Kidney epithelial cell (primary cell): Measurements from ENCODE around the gene STPG3. TPM values are rescaled to one million over a fixed set of nuclear protein-coding genes. Genes with fewer than 3 reads are reported as not detected.

ENCODE experiments used
- DNase-seq: peaks from one replicate; pipeline ENCODE4 v3.0.0-alpha.2; 2010; ENCODE audit warnings: low read depth
- H3K27me3 ChIP-seq: 2 replicates; pipeline ENCODE4 v1.6.0; 2011; ENCODE audit warnings: low read length; ENCODE audit not compliant: control insufficient read depth, insufficient read depth
- H3K36me3 ChIP-seq: 2 replicates; pipeline ENCODE4 v1.5.1; 2011; ENCODE audit warnings: low read length; ENCODE audit not compliant: control insufficient read depth, insufficient read depth
- H3K4me3 ChIP-seq: 2 replicates; pipeline ENCODE4 v1.5.1; 2011; ENCODE audit warnings: low read depth, mild to moderate bottlenecking, control low read depth, low read length
- CTCF ChIP-seq: IDR thresholded peaks from 2 replicates; pipeline ENCODE4 v1.5.1; 2011; ENCODE audit warnings: mild to moderate bottlenecking, moderate library complexity, low read length, control low read depth, inconsistent platforms; ENCODE audit not compliant: insufficient read depth, poor library complexity, severe bottlenecking
- total RNA-seq: library from RNA; depleted of rRNA; stranded (reverse); fragments of >200 nt; gene quantifications from 2 replicates; pipeline ENCODE4 v1.2.3, GENCODE V29; 2015

STPG3 gene
- total RNA-seq, 1 donor from 2014 or later, result not detected

- Histone ChIP-seq H3K27me3 (peaks cover 45% of the 10 kb centered on the region), H3K36me3 (no peaks in the 10 kb centered on the region), H3K4me3 (no peak overlapping the region)
- DNase-seq, result no peak
- no peak for TF ChIP-seq CTCF
Measured at GRCh38 chr9:137295849-137296669, 45.0 kb downstream of the STPG3 start.

GRCh38 chr9:137296670-137297664, 45.9 kb downstream of the STPG3 start:
- no peaks in the 10 kb centered on the region for H3K36me3 ChIP-seq
- no peak for DNase-seq
- peaks cover 49% of the 10 kb centered on the region for H3K27me3 ChIP-seq
- no peak overlapping the region for H3K4me3 ChIP-seq
- no peak for TF ChIP-seq CTCF

GRCh38 chr9:137297966-137298365, 46.9 kb downstream of the STPG3 start:
- no peaks in the 10 kb centered on the region for H3K36me3 ChIP-seq
- peaks cover 47% of the 10 kb centered on the region for H3K27me3 ChIP-seq
- no peak for TF ChIP-seq CTCF
- no peak for DNase-seq
- no peak overlapping the region for H3K4me3 ChIP-seq

DNA sequence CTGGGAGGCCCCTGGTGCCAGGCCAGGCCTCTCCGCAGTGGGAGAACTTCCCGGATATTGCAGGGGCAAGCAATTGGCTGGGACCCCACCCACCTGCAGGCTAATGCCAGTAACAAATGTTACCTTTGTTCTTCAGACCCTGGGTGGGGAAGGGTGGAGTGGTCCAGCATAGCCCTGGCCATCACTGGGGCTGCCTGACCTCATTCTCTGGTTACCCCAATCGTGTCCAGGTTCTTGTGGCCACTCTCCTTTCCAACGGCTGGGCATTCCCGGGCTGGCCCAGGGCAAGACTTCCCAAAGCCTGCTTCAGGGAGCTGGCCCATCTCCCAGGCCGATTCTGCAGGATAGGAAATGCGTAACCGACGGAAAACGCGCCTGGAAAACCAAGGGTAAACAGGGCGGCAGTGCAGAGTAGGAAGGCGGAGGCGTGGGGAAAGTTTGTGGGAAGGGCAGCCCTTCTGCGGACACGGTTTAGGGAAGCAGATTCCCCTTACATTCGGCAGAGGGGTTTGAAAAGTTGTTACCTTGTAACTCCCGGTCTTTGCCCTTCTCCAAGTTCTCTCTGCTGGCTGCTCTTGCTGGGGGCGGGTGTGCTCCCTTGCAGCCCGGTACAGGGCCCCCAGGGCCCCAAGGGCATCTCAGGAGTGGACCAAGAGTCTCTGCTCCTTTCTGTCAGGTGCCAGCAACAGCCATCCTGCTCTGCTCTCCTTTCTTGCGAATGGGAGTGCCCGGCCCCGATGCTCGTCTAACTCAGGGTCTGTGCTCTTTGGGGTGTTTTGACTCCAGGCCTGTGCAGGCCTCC, 47.5 kb downstream of the STPG3 start:
- Histone ChIP-seq H3K36me3 (no peaks in the 10 kb centered on the region), H3K27me3 (peaks cover 48% of the 10 kb centered on the region), H3K4me3 (no peak overlapping the region)
- DNase-seq, result no peak
- no peak for TF ChIP-seq CTCF

DNA sequence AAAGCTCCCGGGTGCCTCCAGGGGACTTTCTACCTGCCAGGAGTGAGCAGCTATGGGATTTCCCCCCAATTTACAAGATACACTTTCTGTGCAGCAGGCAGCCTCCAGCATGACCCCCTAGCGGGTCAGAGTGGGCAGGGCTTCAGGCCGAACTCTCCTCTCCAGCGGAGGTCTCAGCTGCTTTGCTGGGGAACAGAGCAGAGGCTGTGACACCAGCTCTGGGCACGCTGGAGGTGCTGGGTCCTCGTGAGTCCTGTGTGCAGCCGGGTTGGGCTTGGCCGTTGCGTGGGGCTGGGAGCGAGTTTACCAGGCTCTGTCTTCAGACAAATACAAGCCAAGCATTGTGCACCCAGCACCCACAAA, 48.1 kb downstream of the STPG3 start:
- Histone ChIP-seq H3K27me3 (peaks cover 48% of the 10 kb centered on the region), H3K36me3 (no peaks in the 10 kb centered on the region), H3K4me3 (no peak overlapping the region)
- DNase-seq, result no peak
- TF ChIP-seq CTCF, result no peak
